Measurements from ENCODE around the gene TREM2. TPM values are rescaled to one million over a fixed set of nuclear protein-coding genes. Genes with fewer than 3 reads are reported as not detected.

TREM2 gene
- not detected for polyA plus RNA-seq

DNA sequence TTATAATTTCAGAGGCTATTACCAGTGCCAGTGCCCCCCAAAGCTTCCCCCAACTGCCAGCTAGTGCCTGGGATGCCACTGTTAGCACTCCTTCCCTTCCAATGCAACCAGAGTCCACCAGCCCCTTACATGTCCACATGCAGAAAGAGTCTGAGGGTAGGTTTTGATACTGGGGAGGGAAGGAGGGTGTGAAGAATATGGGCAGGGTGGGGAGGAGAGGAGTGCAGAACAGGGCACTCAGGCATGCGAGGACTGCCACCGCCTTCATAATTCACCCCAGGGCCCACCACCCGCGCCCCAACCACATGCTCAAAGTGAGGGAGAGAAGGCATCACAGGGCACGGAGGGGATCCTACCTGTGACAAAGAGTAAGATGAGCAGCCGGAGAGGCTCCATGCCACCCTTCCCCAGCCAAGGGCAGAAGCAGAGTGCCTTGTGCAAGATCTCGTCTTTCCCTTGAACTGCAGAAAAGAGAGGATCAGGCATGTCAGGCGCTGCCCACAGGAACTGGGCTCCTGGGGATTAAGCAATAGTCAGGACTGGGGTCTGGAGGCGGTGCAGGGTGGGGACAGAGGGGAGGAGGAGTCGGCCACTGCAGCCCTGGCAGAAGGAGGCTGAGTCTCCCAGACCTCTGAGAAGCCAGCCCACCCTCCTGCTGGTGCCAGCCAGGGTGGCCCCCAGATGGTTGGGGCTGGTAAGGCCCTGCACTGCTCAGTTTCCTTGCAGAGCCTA lies at the start of gene TREM2:
Gene TREM2 (minus strand): TSS at position 430 of the 732 bp plus-strand sequence. CDS start 34 bp downstream, at position 396.
- Mint-ChIP-seq H3K9me3 (peaks cover 3 to 4% (median 4%) of the 10 kb centered on the region in 3 donors), H3K27me3 (peaks cover 20% of the 10 kb centered on the region), H3K4me3 (no peak within 1 kb of the TSS), H3K4me1 (peaks cover 0 to 6% (median 5%) of the 10 kb centered on the region in 3 donors), H3K27ac (no peak within 1 kb of the TSS), H3K36me3 (peaks cover 4% of the 10 kb centered on the region)

DNA sequence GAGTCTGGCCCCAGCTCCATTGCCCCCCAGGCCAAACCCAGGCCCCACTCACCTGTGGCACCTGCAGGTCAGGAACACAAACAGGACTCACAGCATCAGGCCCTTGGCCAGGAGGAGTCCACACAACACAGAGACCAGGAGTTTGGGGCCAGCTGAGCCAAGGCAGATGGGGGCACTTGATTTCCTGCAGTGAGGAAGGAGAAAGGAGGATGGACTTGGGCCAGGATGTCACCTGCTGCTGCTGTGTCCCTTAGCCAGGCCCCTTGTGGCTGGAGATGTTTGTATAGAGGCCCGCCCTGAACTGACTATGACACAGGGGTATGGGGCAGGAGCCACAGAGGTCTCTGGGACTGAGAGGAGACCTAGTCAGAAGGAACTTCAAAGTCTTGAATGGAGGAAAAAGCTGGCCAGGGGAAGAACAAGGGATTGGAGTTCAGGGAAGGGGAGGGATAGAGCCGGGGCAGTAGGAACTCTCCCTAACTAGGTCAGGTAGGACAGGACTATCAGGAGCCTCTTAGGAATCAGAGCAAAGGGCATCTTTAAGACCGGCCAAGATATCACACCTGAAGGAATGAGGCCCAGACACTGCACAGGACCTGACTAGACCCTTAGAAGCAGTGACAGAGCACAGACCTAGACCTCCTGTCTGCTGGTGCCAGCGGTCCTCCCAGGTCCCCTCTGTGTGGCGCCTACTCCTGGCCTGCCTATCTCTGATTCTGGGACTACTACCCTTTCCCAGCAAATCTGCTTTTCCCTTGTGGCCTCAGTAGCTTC lies 46.8 kb upstream of the TREM2 start:
- Mint-ChIP-seq H3K36me3 (peaks cover 3% of the 10 kb centered on the region), H3K27ac (peak overlapping the region in 2 of 3 donors; percentile 16 to 65), H3K4me1 (peaks cover 13 to 27% (median 23%) of the 10 kb centered on the region in 3 donors), H3K4me3 (peak overlapping the region in 2 of 4 donors; percentile 34 to 66), H3K27me3 (peaks cover 2% of the 10 kb centered on the region), H3K9me3 (peaks cover 3 to 14% (median 6%) of the 10 kb centered on the region in 3 donors)

DNA sequence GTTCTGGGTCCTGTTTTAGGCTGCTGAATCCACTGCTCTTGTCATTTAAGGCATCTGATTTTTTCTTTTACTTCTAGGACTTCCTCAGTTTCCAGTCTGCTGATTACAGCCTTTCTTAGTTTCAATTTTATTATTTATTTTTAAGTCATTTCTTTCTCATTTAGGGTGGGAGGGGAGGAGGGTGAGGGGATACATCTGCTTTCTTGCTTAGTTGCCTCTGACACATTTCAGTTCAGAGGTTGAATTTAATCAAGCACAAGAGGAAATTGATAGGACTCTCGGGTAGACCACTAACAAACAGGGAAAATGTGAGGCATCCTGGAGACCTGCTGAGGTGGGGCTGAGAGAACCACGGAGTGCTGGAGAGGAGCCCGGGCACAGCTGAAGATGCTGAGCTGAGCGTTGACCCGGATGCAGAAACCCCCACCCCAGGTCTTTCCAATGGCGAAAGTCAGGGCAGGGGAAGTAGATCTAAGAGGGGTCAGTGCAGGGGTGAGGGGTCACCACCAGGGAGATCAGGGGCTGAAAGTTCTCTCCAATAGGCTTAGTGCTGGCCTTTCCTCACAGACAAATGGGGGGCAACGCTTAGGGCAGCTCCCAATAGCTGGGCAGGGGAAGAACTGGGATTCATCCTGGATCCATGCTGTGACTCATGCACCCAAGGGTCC lies 45.7 kb upstream of the TREM2 start:
- Mint-ChIP-seq H3K4me1 (peaks cover 13 to 32% (median 23%) of the 10 kb centered on the region in 3 donors), H3K27ac (peak overlapping the region; percentile 16 to 65 (median 65)), H3K4me3 (peak overlapping the region in 3 of 4 donors; percentile 29 to 81 (median 50)), H3K9me3 (peaks cover 2 to 6% (median 4%) of the 10 kb centered on the region in 3 donors), H3K36me3 (peaks cover 1% of the 10 kb centered on the region), H3K27me3 (no peaks in the 10 kb centered on the region)

DNA sequence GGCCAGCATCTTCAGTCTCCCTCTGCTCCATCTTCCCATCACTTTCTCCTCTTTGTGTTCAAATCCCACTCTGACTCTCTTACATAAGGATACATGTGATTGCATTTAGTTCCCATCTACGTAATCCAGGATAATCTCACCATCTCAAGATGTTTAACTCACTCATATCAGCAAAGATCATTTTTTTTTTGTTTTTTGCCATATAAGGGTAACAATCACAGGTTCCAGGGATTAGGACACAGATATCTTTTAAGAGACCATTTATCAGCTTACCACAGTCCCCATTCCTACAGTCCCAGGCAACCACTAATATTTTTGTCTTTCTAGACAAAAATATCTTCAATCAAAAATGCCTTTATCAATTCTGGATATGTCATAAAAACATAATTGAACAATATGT lies 41.2 kb upstream of the TREM2 start:
- no peak overlapping the region for H3K4me3 Mint-ChIP-seq
- no peaks in the 10 kb centered on the region for H3K27me3 Mint-ChIP-seq
- H3K36me3 Mint-ChIP-seq = peaks cover 1% of the 10 kb centered on the region
- peaks cover 35 to 47% (median 46%) of the 10 kb centered on the region in 3 donors for H3K4me1 Mint-ChIP-seq
- peak overlapping the region in 1 of 3 donors; percentile 69 for H3K27ac Mint-ChIP-seq
- peaks cover 2 to 6% (median 4%) of the 10 kb centered on the region in 3 donors for H3K9me3 Mint-ChIP-seq

DNA sequence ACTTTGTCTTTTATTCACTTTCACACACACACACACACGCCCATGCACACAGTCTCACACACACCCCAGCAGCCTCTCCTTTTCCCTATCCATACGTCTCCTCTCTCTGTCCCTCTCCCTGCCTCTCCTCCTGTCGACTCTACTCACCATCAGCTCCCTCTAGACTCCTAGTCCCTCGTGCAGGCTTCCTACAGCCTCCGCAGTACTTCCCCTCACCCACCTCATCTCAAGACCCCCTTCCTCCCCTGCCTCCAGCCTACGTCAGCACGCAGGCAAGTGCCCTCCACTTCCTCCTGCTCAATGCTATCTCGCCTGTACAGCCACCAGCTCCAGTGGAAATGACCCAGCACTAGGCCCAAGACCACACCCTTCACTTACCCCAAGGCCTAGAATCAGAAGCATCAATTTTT lies 38.9 kb upstream of the TREM2 start:
- Mint-ChIP-seq H3K27ac (peak overlapping the region; percentile 90 to 96 (median 93)), H3K4me1 (peaks cover 35 to 51% (median 40%) of the 10 kb centered on the region in 3 donors), H3K4me3 (peak overlapping the region; percentile 81 to 90 (median 85)), H3K9me3 (peaks cover 0 to 4% (median 0%) of the 10 kb centered on the region in 3 donors), H3K36me3 (peaks cover 9% of the 10 kb centered on the region), H3K27me3 (peaks cover 2% of the 10 kb centered on the region)

DNA sequence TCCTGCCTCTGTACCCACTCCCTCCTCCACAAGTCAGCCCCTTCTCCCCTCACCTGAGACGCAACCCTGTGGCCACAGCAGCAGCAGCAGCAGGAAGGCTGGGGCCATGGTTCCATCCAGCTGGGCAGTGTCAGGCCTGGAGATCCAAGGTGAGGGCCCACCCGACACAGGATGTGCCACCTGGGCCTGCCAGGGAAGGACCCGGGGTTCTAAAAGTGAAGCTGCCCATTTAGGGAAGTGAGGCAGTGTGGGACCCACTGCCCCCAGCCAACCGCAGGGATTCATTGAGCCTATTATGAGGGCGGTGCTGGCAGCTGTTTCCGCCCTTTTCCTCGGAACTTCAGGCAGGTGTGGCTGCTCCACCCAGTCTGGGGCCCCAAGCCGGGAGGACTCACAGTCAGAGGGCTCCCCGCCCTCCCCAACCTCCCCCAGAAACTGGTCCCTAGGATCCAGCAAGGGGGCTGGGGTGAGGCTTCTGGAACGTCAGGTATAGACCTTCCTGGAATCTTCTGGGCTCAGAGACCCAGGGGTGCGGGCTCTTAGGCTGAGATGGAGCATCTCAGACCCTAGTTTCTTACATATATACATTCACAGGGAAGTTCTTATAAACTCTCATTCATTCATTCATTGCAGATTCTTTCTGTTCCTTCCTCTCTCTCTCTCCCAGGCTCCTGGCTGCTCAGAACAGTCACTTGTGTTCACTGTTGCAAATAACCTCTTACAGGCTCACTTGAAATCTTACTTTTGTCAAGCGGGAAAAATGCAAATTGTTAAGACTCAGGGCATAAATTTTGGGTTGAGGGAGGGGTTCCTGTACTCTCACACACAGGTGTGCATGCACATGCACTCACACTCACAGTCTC lies 38.2 kb upstream of the TREM2 start, which contains the start of gene TREML2:
Gene TREML2 (minus strand): TSS at position 249 of the 863 bp plus-strand sequence. CDS start 141 bp downstream, at position 108.
- Mint-ChIP-seq H3K4me3 (peak within 1 kb of the TSS; percentile 81 to 90 (median 85)), H3K36me3 (peaks cover 10% of the 10 kb centered on the region), H3K9me3 (peaks cover 0 to 4% (median 0%) of the 10 kb centered on the region in 3 donors), H3K27ac (peak within 1 kb of the TSS; percentile 90 to 96 (median 93)), H3K27me3 (peaks cover 2% of the 10 kb centered on the region), H3K4me1 (peaks cover 36 to 52% (median 43%) of the 10 kb centered on the region in 3 donors)

DNA sequence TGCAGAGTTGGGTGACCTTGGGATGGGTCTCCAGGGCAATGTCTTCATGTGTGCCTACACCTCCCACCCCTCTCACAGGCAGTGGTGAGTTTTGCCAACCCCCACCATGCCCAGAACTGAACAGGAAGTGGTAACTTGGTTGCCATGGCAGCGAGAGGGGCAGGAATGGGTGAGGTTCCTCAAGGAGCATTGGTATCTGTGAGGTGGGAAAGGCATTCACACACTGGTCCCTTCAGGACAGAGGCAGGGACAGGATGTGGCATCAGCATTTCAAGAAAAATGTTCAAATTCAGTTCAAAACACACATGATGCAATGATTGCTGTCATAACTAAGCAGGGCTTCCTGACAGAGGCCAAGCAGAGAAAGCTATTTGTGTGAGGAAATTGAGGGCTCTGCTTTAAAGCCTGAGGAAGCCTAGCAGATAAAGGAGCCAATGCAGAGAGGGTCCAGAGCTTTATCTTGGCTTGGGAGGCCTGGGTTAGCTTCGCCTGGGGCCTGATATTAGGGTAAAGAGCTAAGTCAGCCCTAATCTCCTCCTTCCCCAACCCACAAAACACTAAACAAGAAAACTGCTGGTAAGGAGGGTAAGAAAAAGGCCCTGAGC lies 37.5 kb upstream of the TREM2 start:
- peak overlapping the region; percentile 81 to 90 (median 85) for H3K4me3 Mint-ChIP-seq
- peak overlapping the region; percentile 90 to 96 (median 93) for H3K27ac Mint-ChIP-seq

DNA sequence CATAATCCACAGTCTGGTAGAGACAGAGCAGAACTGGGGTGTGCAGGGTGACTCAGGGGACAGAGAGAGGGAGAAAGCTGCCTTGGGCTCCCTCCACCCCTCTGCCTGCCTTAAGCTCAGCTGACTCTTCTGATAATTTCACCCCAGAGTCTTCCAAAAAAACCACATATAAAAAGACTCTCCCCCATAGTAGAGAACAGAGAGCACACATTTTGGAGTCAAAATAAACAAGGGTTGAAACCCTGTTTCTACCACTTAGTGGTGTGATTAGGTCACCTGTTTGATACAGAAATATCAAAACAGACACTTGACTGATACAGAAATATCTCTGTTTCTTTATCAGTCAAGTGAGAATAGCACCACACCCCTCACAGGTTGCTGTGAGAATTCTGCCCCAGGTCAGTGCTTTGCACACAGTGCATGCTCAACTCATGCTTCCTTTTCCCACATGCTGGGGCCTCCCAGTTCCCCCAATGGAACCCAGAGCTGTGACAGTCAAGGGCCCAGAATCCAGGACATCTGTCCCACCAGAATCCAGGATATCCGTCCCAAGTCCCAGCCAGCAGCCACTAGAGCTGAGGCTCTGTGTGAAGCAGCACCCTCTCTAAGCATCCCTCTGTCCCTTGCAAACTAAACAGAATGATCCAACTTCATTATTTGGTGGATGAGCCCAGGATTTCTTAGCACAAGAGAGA lies 36.8 kb upstream of the TREM2 start:
- Mint-ChIP-seq H3K9me3 (peaks cover 0 to 1% (median 0%) of the 10 kb centered on the region in 3 donors), H3K36me3 (peaks cover 10% of the 10 kb centered on the region), H3K4me3 (peak overlapping the region; percentile 81 to 90 (median 85)), H3K4me1 (peaks cover 39 to 60% (median 49%) of the 10 kb centered on the region in 3 donors), H3K27ac (peak overlapping the region; percentile 90 to 96 (median 93)), H3K27me3 (peaks cover 4% of the 10 kb centered on the region)

More for the DNA sequence above, 37.5 kb upstream of the TREM2 start:
- H3K4me1 Mint-ChIP-seq = peaks cover 36 to 54% (median 46%) of the 10 kb centered on the region in 3 donors
- H3K9me3 Mint-ChIP-seq = peaks cover 0 to 4% (median 0%) of the 10 kb centered on the region in 3 donors
- H3K27me3 Mint-ChIP-seq = peaks cover 3% of the 10 kb centered on the region
- peaks cover 10% of the 10 kb centered on the region for H3K36me3 Mint-ChIP-seq

DNA sequence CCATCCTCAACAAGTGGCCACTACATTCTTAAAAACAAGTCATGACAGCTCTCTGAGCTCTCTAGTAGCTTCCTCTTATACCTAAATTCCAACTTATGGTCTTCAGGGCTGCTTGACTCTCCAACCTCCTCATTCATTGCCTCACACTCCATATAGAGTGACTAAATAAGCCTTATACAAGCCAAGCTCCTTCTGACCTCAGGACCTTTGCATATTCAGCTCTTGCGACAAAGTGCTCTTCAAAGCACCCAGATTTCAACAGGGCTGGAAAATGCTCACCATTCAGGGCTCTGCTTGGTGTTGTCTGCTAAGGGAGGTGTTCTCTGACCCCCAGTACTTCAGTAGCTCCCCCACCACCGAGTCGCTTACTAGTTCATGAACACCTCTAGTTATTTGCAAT lies 34.3 kb upstream of the TREM2 start:
- Mint-ChIP-seq H3K27ac (peak overlapping the region in 2 of 3 donors; percentile 1 to 4), H3K27me3 (peaks cover 4% of the 10 kb centered on the region), H3K9me3 (no peaks in the 10 kb centered on the region), H3K36me3 (peaks cover 10% of the 10 kb centered on the region), H3K4me3 (no peak overlapping the region), H3K4me1 (peaks cover 39 to 55% (median 41%) of the 10 kb centered on the region in 3 donors)

DNA sequence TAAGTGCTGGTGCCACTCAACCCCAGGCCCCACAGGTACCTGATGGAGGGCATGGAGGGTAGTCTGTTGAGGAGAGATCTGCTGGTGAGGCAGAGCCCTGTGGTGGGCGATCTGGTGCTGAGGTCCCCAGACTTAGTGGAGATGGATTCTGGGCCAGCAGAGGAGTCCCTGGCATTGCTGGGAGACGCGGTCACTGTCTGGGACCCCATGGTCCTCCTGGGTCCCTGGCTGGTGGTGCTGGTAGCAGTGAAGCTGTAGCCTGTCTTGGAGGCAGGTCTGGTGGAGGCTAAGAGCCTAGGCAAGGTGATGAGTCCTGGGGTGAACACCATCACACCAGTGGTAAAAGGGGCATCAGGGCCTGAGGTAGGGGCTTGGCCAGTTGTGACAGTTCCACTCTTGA lies 31.5 kb upstream of the TREM2 start:
- Mint-ChIP-seq H3K36me3 (peaks cover 10% of the 10 kb centered on the region), H3K4me3 (no peak overlapping the region), H3K9me3 (peaks cover 0 to 2% (median 0%) of the 10 kb centered on the region in 3 donors), H3K27me3 (peaks cover 4% of the 10 kb centered on the region), H3K27ac (peak overlapping the region in 1 of 3 donors; percentile 28), H3K4me1 (peaks cover 14 to 29% (median 22%) of the 10 kb centered on the region in 3 donors)

DNA sequence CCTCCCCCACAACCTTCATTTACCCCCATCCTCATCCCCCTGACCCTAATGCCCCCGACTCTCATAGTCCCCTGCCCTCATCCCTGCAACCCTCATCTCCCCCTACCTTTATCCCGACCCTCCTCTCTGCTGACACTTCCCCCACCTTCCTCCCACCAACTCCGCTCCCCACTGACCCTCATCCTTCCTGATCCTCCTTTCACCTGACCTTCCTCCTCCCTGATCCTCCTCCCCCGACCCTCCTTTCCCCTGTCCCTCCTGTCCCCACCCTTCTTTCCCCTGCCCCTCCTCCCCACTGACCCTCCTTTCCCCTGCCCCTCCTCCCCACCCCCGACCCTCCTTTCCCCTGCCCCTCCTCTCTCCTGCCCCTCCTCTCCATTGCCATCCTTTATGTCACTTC lies 31.0 kb upstream of the TREM2 start:
- Mint-ChIP-seq H3K9me3 (peaks cover 0 to 4% (median 0%) of the 10 kb centered on the region in 3 donors), H3K36me3 (peaks cover 10% of the 10 kb centered on the region), H3K27ac (no peak overlapping the region), H3K27me3 (peaks cover 4% of the 10 kb centered on the region), H3K4me1 (peaks cover 11 to 25% (median 18%) of the 10 kb centered on the region in 3 donors), H3K4me3 (no peak overlapping the region)

DNA sequence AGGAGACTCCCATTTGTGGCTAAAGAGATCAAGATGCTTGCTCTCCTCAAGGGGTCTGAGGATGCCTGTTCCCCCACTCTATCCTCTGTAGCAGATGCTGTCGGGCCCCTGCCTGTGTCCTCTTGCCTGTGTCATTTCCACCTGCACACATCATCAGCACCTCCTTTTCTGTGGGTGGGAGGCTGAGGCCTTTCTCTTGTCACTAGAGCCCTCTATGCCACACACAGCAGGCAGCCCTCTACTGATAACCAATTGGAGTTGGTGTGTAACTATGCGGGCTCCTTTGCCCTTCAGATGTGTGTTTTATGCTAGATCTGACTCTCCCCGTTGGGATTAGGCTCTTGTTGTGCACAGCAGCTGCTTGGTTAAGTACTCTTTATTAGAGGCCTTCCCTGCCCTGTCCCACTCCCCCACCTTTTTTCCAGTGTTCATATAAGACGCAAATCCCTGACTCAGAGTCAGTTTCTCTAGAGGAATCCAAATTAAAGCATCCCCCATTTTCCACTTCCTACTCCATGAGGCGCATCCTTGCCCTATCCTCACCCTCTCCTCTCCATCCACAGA lies 30.3 kb upstream of the TREM2 start:
- no peak overlapping the region for H3K27ac Mint-ChIP-seq
- H3K27me3 Mint-ChIP-seq = peaks cover 4% of the 10 kb centered on the region
- H3K4me3 Mint-ChIP-seq = peak overlapping the region in 1 of 4 donors; percentile 35
- H3K36me3 Mint-ChIP-seq = peaks cover 10% of the 10 kb centered on the region
- peaks cover 0 to 4% (median 0%) of the 10 kb centered on the region in 3 donors for H3K9me3 Mint-ChIP-seq
- peaks cover 13 to 20% (median 18%) of the 10 kb centered on the region in 3 donors for H3K4me1 Mint-ChIP-seq
